OCI-LY3 (cell line): ENCODE results near the gene NAA40.

Experiments
- CTCF ChIP-seq: fragments of 200-600, 300-600 bp; sonication (generic); IDR thresholded peaks from 2 replicates; pipeline ENCODE4 v1.5.1; 2014; ENCODE audit warnings: antibody characterized with exemption, low read length, low read depth
- EZH2phosphoT487 ChIP-seq: fragments of 200-600 bp; shearing (Covaris generic); IDR thresholded peaks from 2 replicates; pipeline ENCODE4 v1.6.1; 2018; ENCODE audit warnings: antibody characterized with exemption, mixed run types, low read depth

GRCh38 chr11:63907063-63907462 lies 31.7 kb upstream of the NAA40 start:
- no peak for TF ChIP-seq CTCF
- TF ChIP-seq EZH2phosphoT487 = no peak
